RWPE2 (cell line): ENCODE results near the gene PTPN14.

Experiments used
- ATAC-seq: fragments of 200-7000 bp; cut with Tn5 transposase; 3 replicates; pipeline ENCODE4 v1.9.1; 2021; ENCODE audit warnings: low read depth
- DNase-seq: peaks from one replicate; pipeline ENCODE4 v3.0.0-alpha.2; 2020; ENCODE audit warnings: low spot score
- H3K27ac ChIP-seq: fragments of 450-650 bp; 2 replicates; pipeline ENCODE4 v1.5.1; 2017; ENCODE audit warnings: mild to moderate bottlenecking; ENCODE audit not compliant: poor library complexity, severe bottlenecking
- H3K27me3 ChIP-seq: fragments of 250-450 bp; sonication (Bioruptor Pico); 2 replicates; pipeline ENCODE4 v1.5.1; 2021; ENCODE audit warnings: mild to moderate bottlenecking, moderate library complexity; ENCODE audit not compliant: insufficient read depth, poor library complexity, severe bottlenecking
- H3K36me3 ChIP-seq: fragments of 250-450 bp; sonication (Bioruptor Pico); 2 replicates; pipeline ENCODE4 v1.5.1; 2020; ENCODE audit warnings: low read depth, mild to moderate bottlenecking, moderate library complexity
- H3K4me1 ChIP-seq: fragments of 250-450 bp; sonication (Bioruptor Pico); 2 replicates; pipeline ENCODE4 v1.5.1; 2021; ENCODE audit warnings: mild to moderate bottlenecking, moderate library complexity; ENCODE audit not compliant: insufficient read depth, poor library complexity, severe bottlenecking
- H3K4me3 ChIP-seq: fragments of 250-450 bp; sonication (Bioruptor Pico); 2 replicates; pipeline ENCODE4 v1.5.1; 2021; ENCODE audit warnings: mild to moderate bottlenecking, moderate library complexity; ENCODE audit not compliant: severe bottlenecking
- H3K9me3 ChIP-seq: fragments of 250-450 bp; sonication (Bioruptor Pico); 2 replicates; pipeline ENCODE4 v1.5.1; 2021; ENCODE audit warnings: mild to moderate bottlenecking, moderate library complexity; ENCODE audit not compliant: severe bottlenecking
- CTCF ChIP-seq: fragments of 450-650 bp; IDR thresholded peaks from one replicate; pipeline ENCODE4 v1.5.1; 2017; ENCODE audit warnings: mild to moderate bottlenecking, moderate library complexity; ENCODE audit not compliant: poor library complexity, severe bottlenecking

Gene PTPN14

DNA sequence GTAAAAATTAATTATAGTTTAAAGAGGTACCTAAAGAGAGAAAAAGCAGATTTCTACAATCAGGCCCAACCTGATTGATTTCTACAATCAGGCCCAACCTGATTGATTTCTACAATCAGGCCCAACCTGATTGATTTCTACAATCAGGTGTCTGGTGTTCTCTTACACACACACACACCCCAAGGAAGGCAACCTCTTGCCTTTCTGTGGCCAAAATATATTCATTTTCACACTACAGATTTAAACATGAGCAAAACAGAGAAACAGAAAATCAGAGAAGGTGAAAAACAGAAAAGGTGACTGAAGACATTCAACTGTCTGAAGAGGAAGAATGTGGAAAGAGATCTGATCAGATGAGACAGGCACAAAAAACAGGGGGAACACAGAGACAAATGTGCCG lies 166.0 kb downstream of the PTPN14 start:
- H3K36me3 ChIP-seq = peaks cover 40% of the 10 kb centered on the region
- no peak for DNase-seq
- no peak overlapping the region for H3K27ac ChIP-seq
- H3K4me1 ChIP-seq = no peaks in the 10 kb centered on the region
- H3K4me3 ChIP-seq = no peak overlapping the region
- ATAC-seq = no peak
- no peaks in the 10 kb centered on the region for H3K9me3 ChIP-seq
- H3K27me3 ChIP-seq = no peaks in the 10 kb centered on the region
- no peak for TF ChIP-seq CTCF

GRCh38 chr1:214384373-214385079 lies 166.9 kb downstream of the PTPN14 start:
- Histone ChIP-seq H3K36me3 (peaks cover 40% of the 10 kb centered on the region), H3K4me3 (no peak overlapping the region), H3K9me3 (no peaks in the 10 kb centered on the region), H3K4me1 (no peaks in the 10 kb centered on the region), H3K27ac (no peak overlapping the region), H3K27me3 (no peaks in the 10 kb centered on the region)
- DNase-seq (no peak), ATAC-seq (no peak)
- TF ChIP-seq CTCF = no peak

DNA sequence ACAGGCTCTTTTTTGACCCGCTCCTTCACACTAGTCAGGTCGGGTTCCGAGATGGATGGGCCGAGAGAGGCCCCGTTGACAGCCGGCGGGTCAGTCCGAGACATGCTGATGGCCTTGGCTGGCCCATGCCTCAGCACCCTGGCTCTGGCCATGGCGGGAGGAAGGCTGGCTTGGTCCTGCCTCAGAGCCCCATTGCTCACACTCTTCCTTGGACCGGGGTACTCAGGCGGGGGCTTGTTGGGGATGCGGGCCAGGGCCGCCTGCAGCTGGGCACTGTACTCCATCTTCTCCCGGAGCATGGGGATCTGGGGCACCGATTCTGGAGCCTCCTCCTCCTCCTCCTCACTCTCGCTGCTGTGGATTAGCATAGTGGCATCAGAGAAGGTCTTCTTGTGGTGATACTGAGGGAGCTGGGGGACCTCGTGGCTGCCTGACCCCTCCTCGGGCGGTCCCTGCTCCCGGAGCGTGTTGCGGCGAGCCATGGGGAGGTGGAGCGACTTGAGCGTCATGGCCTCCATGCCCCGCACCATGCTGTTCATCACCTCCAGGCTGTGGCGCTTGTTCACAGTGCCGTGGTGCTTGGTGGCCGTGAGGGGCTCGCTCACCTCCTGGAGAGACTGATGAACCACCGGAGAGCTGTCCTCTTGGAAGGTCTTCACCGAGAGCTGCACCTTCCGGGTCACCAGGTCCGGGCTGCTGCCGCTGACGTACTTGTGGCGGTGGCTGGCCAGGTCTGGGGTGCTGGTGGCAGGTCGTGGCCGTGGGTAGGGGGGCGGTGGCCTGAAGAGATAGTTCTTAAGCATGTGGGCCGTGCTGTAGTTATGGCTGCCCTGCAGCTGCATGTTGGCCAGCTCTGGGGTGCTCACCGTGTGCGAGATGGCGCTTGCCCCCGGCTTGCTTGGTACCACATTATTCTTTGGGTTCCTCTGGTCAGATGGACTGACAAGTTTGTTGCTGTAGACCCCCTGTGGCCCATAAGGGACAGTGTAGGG lies 167.7 kb downstream of the PTPN14 start:
- Histone ChIP-seq H3K4me3 (no peak overlapping the region), H3K9me3 (no peaks in the 10 kb centered on the region), H3K4me1 (no peaks in the 10 kb centered on the region), H3K36me3 (peaks cover 35% of the 10 kb centered on the region), H3K27ac (no peak overlapping the region), H3K27me3 (no peaks in the 10 kb centered on the region)
- TF ChIP-seq CTCF = no peak
- ATAC-seq (no peak), DNase-seq (no peak)

DNA sequence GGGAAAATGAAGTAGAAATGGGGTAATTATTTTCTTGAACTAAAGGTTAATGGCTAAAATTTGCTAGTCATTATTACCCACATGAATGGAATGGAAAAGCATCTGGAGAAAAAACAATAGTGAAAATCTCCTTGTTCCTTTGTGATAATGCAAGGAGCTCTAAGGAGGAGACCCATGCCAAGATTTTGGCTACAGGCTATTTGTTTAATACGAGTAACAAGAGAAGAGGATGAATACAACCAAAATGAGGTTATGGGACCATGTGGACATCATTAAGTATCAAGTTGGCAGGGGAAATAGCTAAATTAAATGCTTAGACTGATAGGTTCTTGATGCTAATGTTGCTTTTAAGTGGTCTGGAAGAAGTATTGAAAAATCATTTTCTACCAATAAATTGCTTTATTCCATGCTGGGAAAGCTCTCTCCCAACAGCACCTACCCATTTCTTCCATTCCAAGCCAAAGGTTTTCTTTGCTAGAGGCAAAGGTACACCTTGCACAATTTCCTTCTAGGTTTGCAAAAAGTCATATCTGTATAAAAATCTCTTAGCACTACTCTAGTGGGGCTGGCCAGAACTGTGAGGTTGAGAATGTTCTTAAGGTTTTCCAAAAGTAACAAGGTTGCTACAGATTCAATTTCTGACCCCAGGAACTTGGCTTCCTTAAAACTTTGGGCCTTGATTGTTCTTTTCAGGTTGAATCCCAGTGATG lies 170.3 kb downstream of the PTPN14 start:
- Histone ChIP-seq H3K4me3 (no peak overlapping the region), H3K27me3 (no peaks in the 10 kb centered on the region), H3K9me3 (no peaks in the 10 kb centered on the region), H3K27ac (no peak overlapping the region), H3K4me1 (no peaks in the 10 kb centered on the region), H3K36me3 (peaks cover 50% of the 10 kb centered on the region)
- no peak for TF ChIP-seq CTCF
- ATAC-seq = no peak
- DNase-seq = no peak
